HepG2 (cell line): Measurements from ENCODE around the gene SEC24D. TPM values are rescaled to one million over a fixed set of nuclear protein-coding genes. Genes with fewer than 3 reads are reported as not detected.

Experiments used
- AGO1 ChIP-seq: fragments of 200-400 bp; formaldehyde crosslinking; IDR thresholded peaks from 2 replicates; pipeline ENCODE4 v1.6.1; 2017; ENCODE audit warnings: mild to moderate bottlenecking, low read depth, low read length, moderate library complexity; ENCODE audit not compliant: poor library complexity, severe bottlenecking
- ASH2L ChIP-seq: fragments of 300-600, 200-600 bp; sonication (generic); IDR thresholded peaks from 2 replicates; pipeline ENCODE4 v1.7.0; 2017; ENCODE audit warnings: low read depth, mild to moderate bottlenecking, moderate library complexity, mixed read lengths, low read length; ENCODE audit not compliant: insufficient read length
- CHD2 ChIP-seq: IDR thresholded peaks from 2 replicates; pipeline ENCODE4 v1.6.1; 2011; ENCODE audit warnings: low read depth, low read length, improper control_type of control experiment
- GABPB1 ChIP-seq: IDR thresholded peaks from 2 replicates; pipeline ENCODE4 v1.6.1; 2016; ENCODE audit warnings: mild to moderate bottlenecking, missing genetic modification reagents, moderate library complexity, missing compliant biosample characterization
- HNRNPLL ChIP-seq: fragments of 200-400 bp; formaldehyde crosslinking; IDR thresholded peaks from 2 replicates; pipeline ENCODE4 v1.6.1; 2017; ENCODE audit warnings: mild to moderate bottlenecking, low read depth, low read length; ENCODE audit not compliant: poor library complexity, severe bottlenecking
- PAX8 ChIP-seq: sonication (generic); formaldehyde crosslinking; IDR thresholded peaks from 2 replicates; pipeline ENCODE4 v1.8.0; 2022; ENCODE audit warnings: mild to moderate bottlenecking, missing genetic modification reagents, borderline replicate concordance
- PITX1 ChIP-seq: sonication (generic); formaldehyde crosslinking; IDR thresholded peaks from 2 replicates; pipeline ENCODE4 v1.5.1; 2020; ENCODE audit warnings: mild to moderate bottlenecking, missing genetic modification reagents
- POLR2G ChIP-seq: fragments of 200-400 bp; formaldehyde crosslinking; IDR thresholded peaks from 2 replicates; pipeline ENCODE4 v1.6.1; 2018; ENCODE audit warnings: mild to moderate bottlenecking, low read depth, low read length, moderate library complexity
- RAD21 ChIP-seq: fragments of 450-650 bp; formaldehyde crosslinking; IDR thresholded peaks from 2 replicates; pipeline ENCODE4 v1.5.0; 2020; ENCODE audit warnings: mild to moderate bottlenecking
- RARA ChIP-seq: IDR thresholded peaks from 2 replicates; pipeline ENCODE4 v1.6.1; 2016; ENCODE audit warnings: missing genetic modification reagents, missing compliant biosample characterization
- SIN3A ChIP-seq: IDR thresholded peaks from 2 replicates; pipeline ENCODE4 v1.6.1; 2011; ENCODE audit warnings: low read depth, mild to moderate bottlenecking, control low read depth, low read length, borderline replicate concordance
- SKIL ChIP-seq: sonication (generic); formaldehyde crosslinking; IDR thresholded peaks from 2 replicates; pipeline ENCODE4 v1.8.0; 2022; ENCODE audit warnings: missing genetic modification reagents, mild to moderate bottlenecking, moderate library complexity, borderline replicate concordance
- TERF1 ChIP-seq: sonication (generic); formaldehyde crosslinking; IDR thresholded peaks from 2 replicates; pipeline ENCODE4 v1.8.0; 2022; ENCODE audit warnings: mild to moderate bottlenecking, missing genetic modification reagents, moderate library complexity
- TSC22D2 ChIP-seq: sonication (generic); formaldehyde crosslinking; IDR thresholded peaks from 2 replicates; pipeline ENCODE4 v1.5.1; 2020; ENCODE audit warnings: missing genetic modification reagents, mild to moderate bottlenecking, borderline replicate concordance
- ZFP37 ChIP-seq: sonication (generic); formaldehyde crosslinking; IDR thresholded peaks from 2 replicates; pipeline ENCODE4 v1.4.0; 2020; ENCODE audit warnings: missing genetic modification reagents, borderline replicate concordance
- ZFY ChIP-seq: sonication (generic); formaldehyde crosslinking; IDR thresholded peaks from 2 replicates; pipeline ENCODE4 v1.4.0; 2020; ENCODE audit warnings: missing genetic modification reagents
- ZMYM2 ChIP-seq: sonication (generic); formaldehyde crosslinking; IDR thresholded peaks from 2 replicates; pipeline ENCODE4 v1.8.0; 2022; ENCODE audit warnings: mild to moderate bottlenecking, missing genetic modification reagents
- ZNF235 ChIP-seq: sonication (generic); formaldehyde crosslinking; IDR thresholded peaks from 2 replicates; pipeline ENCODE4 v1.8.1; 2023; ENCODE audit warnings: mild to moderate bottlenecking, missing genetic modification reagents, borderline replicate concordance
- ZNF253 ChIP-seq: sonication (generic); formaldehyde crosslinking; IDR thresholded peaks from 2 replicates; pipeline ENCODE4 v1.8.0; 2022; ENCODE audit warnings: mild to moderate bottlenecking, missing genetic modification reagents, borderline replicate concordance
- ZNF274 ChIP-seq: sonication (generic); formaldehyde crosslinking; IDR thresholded peaks from 2 replicates; pipeline ENCODE4 v1.5.1; 2020; ENCODE audit warnings: mild to moderate bottlenecking, missing genetic modification reagents
- ZNF333 ChIP-seq: sonication (generic); formaldehyde crosslinking; IDR thresholded peaks from 2 replicates; pipeline ENCODE4 v1.4.0; 2020; ENCODE audit warnings: mild to moderate bottlenecking, missing genetic modification reagents, borderline replicate concordance
- ZNF367 ChIP-seq: sonication (generic); formaldehyde crosslinking; IDR thresholded peaks from 2 replicates; pipeline ENCODE4 v1.4.0; 2020; ENCODE audit warnings: missing genetic modification reagents, borderline replicate concordance
- ZNF556 ChIP-seq: sonication (generic); formaldehyde crosslinking; IDR thresholded peaks from 2 replicates; pipeline ENCODE4 v1.4.0; 2020; ENCODE audit warnings: mild to moderate bottlenecking, missing genetic modification reagents, borderline replicate concordance
- ZNF619 ChIP-seq: sonication (generic); formaldehyde crosslinking; IDR thresholded peaks from 2 replicates; pipeline ENCODE4 v1.4.0; 2020; ENCODE audit warnings: mild to moderate bottlenecking, missing genetic modification reagents
- ZNF652 ChIP-seq: IDR thresholded peaks from 2 replicates; pipeline ENCODE4 v1.6.1; 2016; ENCODE audit warnings: low read depth, borderline replicate concordance
- ZNF766 ChIP-seq: sonication (generic); formaldehyde crosslinking; IDR thresholded peaks from 2 replicates; pipeline ENCODE4 v1.5.0; 2020; ENCODE audit warnings: missing genetic modification reagents, borderline replicate concordance
- ZNF773 ChIP-seq: sonication (generic); formaldehyde crosslinking; IDR thresholded peaks from 2 replicates; pipeline ENCODE4 v1.4.0; 2020; ENCODE audit warnings: missing genetic modification reagents, borderline replicate concordance
- ZNF83 ChIP-seq: sonication (generic); formaldehyde crosslinking; IDR thresholded peaks from 2 replicates; pipeline ENCODE4 v1.4.0; 2020; ENCODE audit warnings: missing genetic modification reagents, mild to moderate bottlenecking, borderline replicate concordance
- polyA plus RNA-seq, 8 experiments: library from polyadenylated mRNA; depleted of rRNA in 3 of 8; stranded (reverse) in 7 of 8; unstranded in 1 of 8; fragments of >200 nt; fragmentation: Illumina TruSeq in 4 of 8; extraction: Trizol in 4 of 8; gene quantifications; 2 replicates each; pipeline versions ENCODE4 v1.2.1 to v1.2.3, GENCODE V29; 2011 to 2016; ENCODE audit warnings: low read depth in 4 of 8, missing spikeins in 1 of 8, mixed read lengths in 1 of 8; ENCODE audit not compliant: insufficient read depth in 1 of 8
- total RNA-seq, 5 experiments: library from RNA; depleted of rRNA; stranded (reverse); fragments of >200 nt; fragmentation: Illumina TruSeq; extraction: Trizol; gene quantifications; 2 replicates each; pipeline ENCODE4 v1.2.3, GENCODE V29; 2016; ENCODE audit warnings: low read depth in 1 of 5

The SEC24D gene
- total and polyA plus RNA-seq, 2 of the 13 experiments (the other 11 are each of a cell fraction or from before 2014, with no cell fraction given): 30.0 to 51.1 TPM

GRCh38 chr4:118835571-118836300 lies at the start of gene SEC24D (continued):
- TF ChIP-seq ZNF274 (CRISPR knock-in tag) (0 out of 2 replicates have a peak, but pooled peaks have one; percentile 14), ZFP37 (CRISPR knock-in tag) (no peak), RARA (no peak), ZFY (peak; percentile 64; the same call in 1 of the 2 replicates), RAD21 (peak; percentile 57), ZNF235 (CRISPR knock-in tag) (no peak), ZNF773 (CRISPR knock-in tag) (peak; percentile 8; the same call in 1 of the 2 replicates), TERF1 (no peak), AGO1 (peak; percentile 34), SKIL (no peak), ZNF556 (CRISPR knock-in tag) (no peak), SIN3A (0 out of 2 replicates have a peak, but pooled peaks have one; percentile 48), ZNF619 (no peak), CHD2 (0 out of 2 replicates have a peak, but pooled peaks have one; percentile 22), HNRNPLL (peak; percentile 70), ZMYM2 (no peak), PITX1 (CRISPR knock-in tag) (no peak), ASH2L (peak; percentile 74), PAX8 (CRISPR knock-in tag) (peak; percentile 60; the same call in 1 of the 2 replicates), GABPB1 (CRISPR knock-in tag) (peak; percentile 59; the same call in 1 of the 2 replicates), TSC22D2 (CRISPR knock-in tag) (no peak; the same call in 1 of the 2 replicates), ZNF253 (CRISPR knock-in tag) (no peak), ZNF333 (CRISPR knock-in tag) (no peak), POLR2G (peak; percentile 77), ZNF367 (CRISPR knock-in tag) (no peak), ZNF652 (CRISPR knock-in tag) (no peak), ZNF766 (peak; percentile 21; the same call in 1 of the 2 replicates), ZNF83 (CRISPR knock-in tag) (peak; percentile 69; the same call in 1 of the 2 replicates)
